NCI-H1930 (cell line): Measurements from ENCODE around the gene INIP.
"Not testable (repeated sequence)": the region's sequence is repeated elsewhere in the genome, so short reads cannot be mapped to it uniquely, and the experiment has no call there.

Experiments used
- DNase-seq, 2 experiments: peaks; one replicate each; lab custom pipeline; 2025; lab: John Stamatoyannopoulos, UW

The INIP gene

GRCh38 chr9:112734892-112735291, 17.0 kb upstream of the INIP start:
- no peak for DNase-seq

- DNase-seq = no peak
Observed at GRCh38 chr9:112731971-112732370, 14.1 kb upstream of the INIP start.

GRCh38 chr9:112728401-112728800, 10.5 kb upstream of the INIP start:
- no peak for DNase-seq

DNA sequence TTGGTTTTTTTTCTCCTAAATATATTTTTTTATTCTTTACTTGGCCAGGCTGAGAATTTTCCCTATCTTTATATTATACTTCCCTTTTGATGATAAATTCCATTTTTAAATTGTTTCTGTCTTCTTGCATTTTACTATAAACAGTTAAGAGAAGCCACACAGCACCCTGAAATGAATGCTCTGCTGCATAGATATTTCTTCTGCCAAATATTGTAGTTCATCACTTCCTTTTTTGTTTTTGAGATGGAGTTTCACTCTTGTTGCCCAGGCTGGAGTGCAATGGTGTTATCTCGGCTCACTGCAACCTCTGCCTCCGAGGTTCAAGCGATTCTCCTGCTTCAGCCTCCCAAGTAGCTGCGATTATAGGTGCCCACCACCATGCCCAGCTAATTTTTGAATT, 8.5 kb upstream of the INIP start:
- DNase-seq = no peak

- DNase-seq = no peak
Observed at GRCh38 chr9:112725961-112726360, 8.0 kb upstream of the INIP start.

DNA sequence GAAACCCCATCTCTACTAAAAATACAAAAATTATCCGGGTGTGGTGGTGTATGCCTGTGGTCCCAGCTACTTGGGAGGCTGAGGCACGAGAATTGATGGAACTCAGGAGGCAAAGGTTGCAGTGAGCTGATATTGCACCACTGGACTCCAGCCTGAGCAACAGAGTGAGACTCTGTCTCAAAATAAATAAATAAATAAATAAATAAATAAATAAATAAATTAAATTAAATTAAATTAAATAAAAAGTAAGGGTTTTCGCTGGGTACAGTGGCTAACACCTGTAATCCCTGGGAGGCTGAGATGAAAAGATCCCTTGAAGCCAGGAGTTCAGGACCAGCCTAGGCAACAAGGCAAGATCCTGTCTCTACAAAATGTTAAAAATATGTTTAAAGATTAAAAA, 4.8 kb upstream of the INIP start:
- not testable (repeated sequence) for DNase-seq

DNA sequence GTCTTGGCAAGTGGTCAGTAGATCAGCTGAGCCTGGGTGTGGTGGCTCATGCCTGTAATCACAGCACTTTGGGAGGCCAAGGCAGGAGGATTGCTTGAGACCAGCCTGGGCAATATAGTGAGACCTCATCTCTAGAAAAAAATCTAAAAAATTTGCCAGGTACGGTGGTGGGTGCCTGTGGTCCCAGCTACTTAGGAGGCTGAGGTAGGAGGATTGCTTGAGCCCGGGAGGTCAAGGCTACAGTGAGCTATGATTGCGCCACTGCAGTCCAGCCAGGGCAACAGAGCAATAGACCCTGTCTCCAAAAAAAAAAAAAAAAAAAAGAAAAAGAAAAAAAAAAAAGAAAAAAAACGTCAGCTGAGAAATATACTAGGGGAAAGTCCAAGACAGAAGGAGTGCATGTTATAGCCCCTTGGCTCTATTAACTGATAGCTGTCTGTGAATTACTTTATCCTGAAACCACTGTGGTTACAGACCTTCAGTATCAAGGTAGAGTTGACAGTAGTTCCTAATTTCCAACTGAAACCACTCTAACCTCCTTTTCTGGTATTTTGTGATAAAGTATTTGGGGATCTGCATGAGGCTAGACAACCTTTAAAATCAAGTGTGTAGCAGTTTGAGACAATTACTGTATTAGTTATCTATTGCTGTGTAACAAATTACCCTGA, 2.3 kb upstream of the INIP start:
- DNase-seq = no peak

- DNase-seq = no peak
Observed at GRCh38 chr9:112719696-112720095, 1.8 kb upstream of the INIP start.

DNA sequence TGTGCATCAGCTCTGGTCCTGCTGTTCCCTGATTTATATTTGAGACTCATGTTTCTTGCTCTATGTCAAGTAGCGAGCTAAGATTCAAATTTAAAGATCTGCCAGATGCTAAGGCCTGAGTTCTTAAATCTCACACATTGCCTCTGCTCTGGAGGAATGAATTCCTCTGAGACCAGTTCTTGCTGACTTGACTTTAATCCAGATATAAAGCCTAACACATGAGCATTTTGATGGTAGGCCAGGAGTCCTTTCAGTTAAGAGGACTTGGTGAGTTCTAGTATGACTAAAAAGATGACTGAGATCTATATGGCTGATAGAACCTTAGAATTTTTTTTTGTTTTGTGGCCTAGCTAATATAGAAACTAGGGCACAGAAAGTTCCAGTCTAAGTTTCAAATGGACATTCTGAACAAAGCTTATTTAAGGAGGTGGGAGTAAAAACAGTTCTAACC, 1.3 kb upstream of the INIP start:
- DNase-seq = no peak

- DNase-seq = no peak
Observed at GRCh38 chr9:112712678-112713077, 5.2 kb downstream of the INIP start.

DNA sequence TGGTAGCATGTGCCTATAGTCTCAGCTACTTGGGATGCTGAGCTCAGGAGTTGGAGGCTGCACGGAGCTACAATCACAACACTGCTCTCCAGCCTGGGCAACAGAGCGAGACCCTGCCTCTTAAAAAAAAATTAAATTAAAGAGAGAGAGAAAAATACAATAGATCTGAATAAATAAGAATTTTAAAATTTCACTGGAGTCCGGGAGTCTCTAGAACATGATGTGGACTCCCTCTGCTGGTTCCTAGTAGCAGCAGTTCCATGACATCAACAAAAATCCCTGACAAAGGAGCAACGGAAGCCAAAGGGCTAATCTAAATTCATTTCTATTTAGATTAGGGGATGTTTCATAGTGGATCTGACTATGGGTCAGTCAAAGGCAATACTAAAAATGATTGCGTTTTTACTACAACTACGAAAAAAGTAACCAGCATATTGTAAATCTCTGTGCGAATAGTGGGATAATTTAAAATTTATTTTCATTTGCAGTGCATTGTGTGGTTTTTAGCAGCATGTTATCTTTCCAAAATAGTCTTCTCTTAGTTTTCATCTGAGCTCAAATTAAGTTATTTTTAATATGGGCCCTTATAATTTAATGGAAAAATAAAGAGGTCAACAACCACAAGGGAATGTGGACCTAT, 6.7 kb downstream of the INIP start:
- DNase-seq = no peak

GRCh38 chr9:112705768-112706427, 12.0 kb downstream of the INIP start:
- DNase-seq = no peak

GRCh38 chr9:112703304-112703703, 14.6 kb downstream of the INIP start:
- DNase-seq = no peak

DNA sequence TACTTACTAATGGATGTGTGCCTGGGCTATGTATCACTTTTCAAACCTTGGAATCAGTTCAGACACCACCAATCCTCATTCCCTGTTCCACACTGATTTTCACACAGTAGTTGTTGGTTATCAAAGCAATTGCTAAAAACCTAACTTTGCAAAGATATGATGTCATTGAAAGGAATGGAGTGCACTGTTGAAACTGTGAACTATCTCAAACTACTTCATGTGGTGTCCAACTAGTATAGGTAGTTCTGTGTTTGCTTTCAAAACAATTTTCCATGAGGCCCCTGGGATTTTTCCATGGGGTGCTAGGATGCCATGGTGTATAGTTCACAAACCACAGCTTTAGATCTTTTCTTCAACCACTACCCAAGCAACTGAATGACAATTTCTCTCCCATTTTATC, 17.8 kb downstream of the INIP start:
- no peak for DNase-seq

DNA sequence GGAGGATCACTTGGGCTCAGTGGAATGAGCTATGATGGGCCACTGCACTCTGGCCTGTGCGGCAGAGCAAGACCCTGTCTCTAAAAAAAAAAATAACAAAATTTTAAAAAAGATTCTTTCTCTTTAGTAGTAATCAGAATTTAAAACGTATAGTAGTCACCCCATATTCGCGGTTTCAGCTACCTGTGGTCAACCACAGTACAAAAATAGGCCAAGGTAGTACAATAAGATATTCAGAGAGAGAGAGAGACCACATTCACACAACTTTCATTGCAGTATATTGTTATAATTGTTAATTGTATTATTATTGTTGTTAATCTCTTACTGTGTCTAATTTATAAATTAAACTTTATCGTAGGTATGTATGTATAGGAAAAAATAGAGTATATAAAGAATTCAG, 18.7 kb downstream of the INIP start:
- DNase-seq = no peak

DNA sequence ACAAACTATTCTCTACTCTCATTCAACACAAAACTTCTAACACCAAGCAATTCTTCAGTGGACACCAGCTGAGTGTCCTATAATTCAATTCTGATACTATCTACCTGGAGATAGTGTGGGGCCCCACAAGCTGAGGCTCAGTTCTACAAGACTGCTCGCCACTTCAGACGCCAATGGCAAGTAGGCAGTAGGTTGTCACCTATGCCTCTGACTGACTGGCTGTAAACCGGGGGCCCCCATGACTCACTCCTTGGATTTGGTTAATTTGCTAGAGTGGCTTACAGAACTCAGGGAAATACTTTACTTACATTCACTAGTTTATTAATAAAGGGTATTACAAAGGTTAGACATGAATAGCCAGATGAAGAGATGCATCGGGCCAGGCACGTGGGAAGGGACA, 21.5 kb downstream of the INIP start:
- DNase-seq = no peak

GRCh38 chr9:112694706-112695555, 23.0 kb downstream of the INIP start:
- no peak for DNase-seq

- DNase-seq = no peak
Observed at GRCh38 chr9:112689161-112689740, 28.7 kb downstream of the INIP start.

- no peak for DNase-seq
Observed at GRCh38 chr9:112680731-112681402, 37.0 kb downstream of the INIP start.

- DNase-seq = no peak
Observed at GRCh38 chr9:112677040-112677439, 40.9 kb downstream of the INIP start.

DNA sequence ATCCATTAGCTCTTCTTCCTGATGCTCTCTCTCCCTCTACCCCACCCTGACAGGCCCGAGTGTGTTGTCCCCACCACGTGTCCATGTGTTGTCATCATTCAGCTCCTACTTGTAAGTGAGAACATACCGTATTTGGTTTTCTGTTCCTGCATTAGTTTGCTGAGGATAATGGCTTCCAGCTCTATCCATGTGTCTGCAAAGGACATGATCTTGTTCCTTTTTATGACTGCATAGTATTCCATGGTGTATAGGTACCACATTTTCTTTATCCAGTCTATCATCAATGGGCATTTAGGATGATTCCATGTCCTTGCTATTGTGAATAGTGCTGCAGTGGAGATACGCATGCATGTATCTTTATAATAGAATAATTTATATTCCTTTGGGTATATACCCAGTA, 44.7 kb downstream of the INIP start:
- not testable (repeated sequence) for DNase-seq
